GM23338 (cell line): ENCODE measurements around the gene FCN2.

ENCODE experiments used
- EZH2 ChIP-seq: fragments of 200-600 bp; sonication (generic); IDR thresholded peaks from one replicate; pipeline ENCODE4 v1.8.0; 2017; ENCODE audit warnings: antibody characterized with exemption, mild to moderate bottlenecking, low read depth; ENCODE audit not compliant: unreplicated experiment
- POLR2AphosphoS5 ChIP-seq: IDR thresholded peaks from 2 replicates; pipeline ENCODE4 v1.6.1; 2016; ENCODE audit warnings: antibody characterized with exemption, low read depth
- ZNF114 ChIP-seq: fragments of 250-450 bp; sonication (Bioruptor Pico); IDR thresholded peaks from 2 replicates; pipeline ENCODE4 v1.5.0; 2020; ENCODE audit warnings: mild to moderate bottlenecking, moderate library complexity
- TF ChIP-seq, protein P1 (sequence below), 2 experiments: fragments of 200-600 bp in 1 of 2; sonication (generic) in 1 of 2; conservative IDR thresholded peaks; 2 replicates each; pipeline versions ENCODE4 v1.5.1 to v1.6.1; 2016 to 2017; ENCODE audit warnings: antibody characterized with exemption in 2 of 2, low read depth in 2 of 2, mild to moderate bottlenecking in 2 of 2, moderate library complexity in 1 of 2
- TF ChIP-seq, protein P2 (sequence below): IDR thresholded peaks from 2 replicates; pipeline ENCODE4 v1.6.1; 2016; ENCODE audit warnings: antibody characterized with exemption
- TF ChIP-seq, protein P3 (sequence below): IDR thresholded peaks from one replicate; pipeline ENCODE4 v1.6.1; 2018; ENCODE audit warnings: antibody characterized with exemption; ENCODE audit not compliant: unreplicated experiment

DNA sequence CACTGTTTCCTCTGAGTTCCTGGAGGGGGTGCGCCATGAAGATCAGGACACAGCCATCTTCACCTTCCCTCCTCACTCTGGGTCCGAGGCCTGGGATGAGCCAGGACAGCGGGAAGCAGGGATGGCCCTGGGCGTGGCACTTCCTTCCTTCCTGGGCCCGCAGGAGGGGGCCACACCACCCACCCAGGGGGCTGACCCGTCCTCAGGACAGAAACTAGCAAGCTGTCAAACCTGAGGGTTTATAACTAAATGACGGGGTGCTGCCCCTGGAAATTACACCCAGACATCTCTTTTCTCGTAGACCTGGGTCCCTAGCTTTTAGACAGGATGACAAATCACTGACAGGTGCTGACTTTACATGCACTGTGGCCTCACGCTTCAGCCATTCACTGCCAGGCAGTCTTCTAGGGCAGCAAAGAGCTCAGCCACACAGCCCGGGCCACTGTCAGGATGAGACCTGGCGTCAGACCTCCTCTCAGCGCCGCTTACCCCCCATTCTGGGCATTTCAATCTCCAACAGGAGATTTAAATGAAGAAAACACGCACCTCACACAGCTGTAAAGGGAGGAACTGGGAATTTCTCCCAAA lies 8.1 kb downstream of the FCN2 start:
- TF ChIP-seq, protein P1, sequence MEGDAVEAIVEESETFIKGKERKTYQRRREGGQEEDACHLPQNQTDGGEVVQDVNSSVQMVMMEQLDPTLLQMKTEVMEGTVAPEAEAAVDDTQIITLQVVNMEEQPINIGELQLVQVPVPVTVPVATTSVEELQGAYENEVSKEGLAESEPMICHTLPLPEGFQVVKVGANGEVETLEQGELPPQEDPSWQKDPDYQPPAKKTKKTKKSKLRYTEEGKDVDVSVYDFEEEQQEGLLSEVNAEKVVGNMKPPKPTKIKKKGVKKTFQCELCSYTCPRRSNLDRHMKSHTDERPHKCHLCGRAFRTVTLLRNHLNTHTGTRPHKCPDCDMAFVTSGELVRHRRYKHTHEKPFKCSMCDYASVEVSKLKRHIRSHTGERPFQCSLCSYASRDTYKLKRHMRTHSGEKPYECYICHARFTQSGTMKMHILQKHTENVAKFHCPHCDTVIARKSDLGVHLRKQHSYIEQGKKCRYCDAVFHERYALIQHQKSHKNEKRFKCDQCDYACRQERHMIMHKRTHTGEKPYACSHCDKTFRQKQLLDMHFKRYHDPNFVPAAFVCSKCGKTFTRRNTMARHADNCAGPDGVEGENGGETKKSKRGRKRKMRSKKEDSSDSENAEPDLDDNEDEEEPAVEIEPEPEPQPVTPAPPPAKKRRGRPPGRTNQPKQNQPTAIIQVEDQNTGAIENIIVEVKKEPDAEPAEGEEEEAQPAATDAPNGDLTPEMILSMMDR (conservative IDR thresholded peaks at IDR 0.05; ENCODE audit: low read depth in 2 of 2), result no peak
- no peak for TF ChIP-seq POLR2AphosphoS5
- no peak for TF ChIP-seq EZH2
- TF ChIP-seq, protein P2, sequence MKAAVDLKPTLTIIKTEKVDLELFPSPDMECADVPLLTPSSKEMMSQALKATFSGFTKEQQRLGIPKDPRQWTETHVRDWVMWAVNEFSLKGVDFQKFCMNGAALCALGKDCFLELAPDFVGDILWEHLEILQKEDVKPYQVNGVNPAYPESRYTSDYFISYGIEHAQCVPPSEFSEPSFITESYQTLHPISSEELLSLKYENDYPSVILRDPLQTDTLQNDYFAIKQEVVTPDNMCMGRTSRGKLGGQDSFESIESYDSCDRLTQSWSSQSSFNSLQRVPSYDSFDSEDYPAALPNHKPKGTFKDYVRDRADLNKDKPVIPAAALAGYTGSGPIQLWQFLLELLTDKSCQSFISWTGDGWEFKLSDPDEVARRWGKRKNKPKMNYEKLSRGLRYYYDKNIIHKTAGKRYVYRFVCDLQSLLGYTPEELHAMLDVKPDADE, result no peak
- TF ChIP-seq, protein P3, sequence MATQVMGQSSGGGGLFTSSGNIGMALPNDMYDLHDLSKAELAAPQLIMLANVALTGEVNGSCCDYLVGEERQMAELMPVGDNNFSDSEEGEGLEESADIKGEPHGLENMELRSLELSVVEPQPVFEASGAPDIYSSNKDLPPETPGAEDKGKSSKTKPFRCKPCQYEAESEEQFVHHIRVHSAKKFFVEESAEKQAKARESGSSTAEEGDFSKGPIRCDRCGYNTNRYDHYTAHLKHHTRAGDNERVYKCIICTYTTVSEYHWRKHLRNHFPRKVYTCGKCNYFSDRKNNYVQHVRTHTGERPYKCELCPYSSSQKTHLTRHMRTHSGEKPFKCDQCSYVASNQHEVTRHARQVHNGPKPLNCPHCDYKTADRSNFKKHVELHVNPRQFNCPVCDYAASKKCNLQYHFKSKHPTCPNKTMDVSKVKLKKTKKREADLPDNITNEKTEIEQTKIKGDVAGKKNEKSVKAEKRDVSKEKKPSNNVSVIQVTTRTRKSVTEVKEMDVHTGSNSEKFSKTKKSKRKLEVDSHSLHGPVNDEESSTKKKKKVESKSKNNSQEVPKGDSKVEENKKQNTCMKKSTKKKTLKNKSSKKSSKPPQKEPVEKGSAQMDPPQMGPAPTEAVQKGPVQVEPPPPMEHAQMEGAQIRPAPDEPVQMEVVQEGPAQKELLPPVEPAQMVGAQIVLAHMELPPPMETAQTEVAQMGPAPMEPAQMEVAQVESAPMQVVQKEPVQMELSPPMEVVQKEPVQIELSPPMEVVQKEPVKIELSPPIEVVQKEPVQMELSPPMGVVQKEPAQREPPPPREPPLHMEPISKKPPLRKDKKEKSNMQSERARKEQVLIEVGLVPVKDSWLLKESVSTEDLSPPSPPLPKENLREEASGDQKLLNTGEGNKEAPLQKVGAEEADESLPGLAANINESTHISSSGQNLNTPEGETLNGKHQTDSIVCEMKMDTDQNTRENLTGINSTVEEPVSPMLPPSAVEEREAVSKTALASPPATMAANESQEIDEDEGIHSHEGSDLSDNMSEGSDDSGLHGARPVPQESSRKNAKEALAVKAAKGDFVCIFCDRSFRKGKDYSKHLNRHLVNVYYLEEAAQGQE, result no peak
- TF ChIP-seq ZNF114 (CRISPR knock-in tag), result no peak
